Stimulated activated naive CD4-positive, alpha-beta T cell (primary cell): ENCODE results near the gene SERTM2.

Experiments used
- DNase-seq, 6 experiments: peaks; one replicate each; lab custom pipeline; 2025; lab: John Stamatoyannopoulos, UW

The SERTM2 gene

DNA sequence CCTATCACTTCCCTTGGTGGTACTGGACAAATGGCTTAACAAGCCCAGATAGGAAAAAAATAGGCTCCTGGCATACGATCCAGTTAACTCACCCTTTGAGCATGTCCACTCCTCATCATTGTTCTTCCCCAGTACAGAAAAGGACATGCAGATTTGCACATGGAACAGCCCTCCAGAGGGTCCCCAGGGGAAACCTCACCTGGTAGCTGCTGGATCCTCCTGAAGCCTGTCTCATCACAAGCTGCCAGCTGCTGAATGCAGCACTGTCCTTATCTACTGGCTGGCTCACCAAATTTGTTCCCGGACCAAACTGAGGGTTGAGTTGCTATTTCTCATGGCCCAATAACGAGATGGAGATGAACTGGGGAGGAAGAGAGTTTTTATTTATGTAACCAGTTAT, 49.4 kb downstream of the SERTM2 start:
- no peak for DNase-seq

DNA sequence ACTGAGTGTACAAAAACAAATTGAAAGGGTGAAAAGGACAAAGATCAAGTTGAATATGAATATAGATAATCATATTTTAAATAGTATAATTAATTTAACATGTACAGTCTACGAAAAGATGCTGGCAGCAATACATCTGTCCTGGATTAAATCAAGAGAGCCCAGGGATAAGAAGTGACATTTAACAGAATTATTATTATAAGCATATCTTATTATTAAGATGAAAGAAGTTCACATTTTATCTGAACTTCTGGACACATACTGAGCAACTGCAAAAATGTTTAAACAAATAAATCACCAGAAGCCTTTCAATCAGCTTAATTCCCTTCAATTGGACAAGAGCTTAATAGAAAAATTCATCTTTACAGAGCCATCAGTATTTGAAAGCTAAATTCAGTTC, 50.4 kb downstream of the SERTM2 start:
- DNase-seq: no peak

DNA sequence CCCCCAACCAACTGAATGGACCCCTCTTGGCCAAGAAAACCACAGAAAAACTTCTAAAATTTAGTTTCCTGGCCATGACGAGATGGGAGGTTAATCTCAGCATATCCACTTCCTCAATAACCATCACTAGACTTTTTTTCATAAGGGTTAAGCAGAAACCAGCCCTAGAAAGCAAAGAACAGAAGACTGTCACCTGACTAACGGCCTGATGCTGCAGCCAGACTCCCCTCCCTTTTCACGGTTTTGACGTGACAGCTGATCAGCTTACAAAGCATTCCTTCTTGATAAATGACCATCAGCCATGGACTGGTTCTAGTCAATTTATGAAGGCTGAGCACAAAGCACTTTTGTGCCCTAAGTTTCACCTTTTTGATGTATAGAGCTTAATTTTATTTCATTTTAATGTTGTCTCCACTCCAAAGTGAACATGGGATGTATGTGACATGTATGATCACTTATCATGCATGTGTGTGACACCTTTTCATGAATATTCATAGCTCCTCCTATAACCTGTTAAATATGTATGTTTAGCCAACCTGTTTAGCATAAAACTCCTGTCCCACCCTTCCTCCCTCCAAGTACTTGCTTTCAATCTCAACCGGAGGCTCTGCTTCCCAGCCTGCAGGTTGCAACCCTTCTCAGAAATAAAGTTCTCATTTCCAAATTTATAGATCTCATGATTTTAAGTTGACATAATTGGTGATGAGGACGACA, 56.3 kb downstream of the SERTM2 start:
- DNase-seq: no peak

DNA sequence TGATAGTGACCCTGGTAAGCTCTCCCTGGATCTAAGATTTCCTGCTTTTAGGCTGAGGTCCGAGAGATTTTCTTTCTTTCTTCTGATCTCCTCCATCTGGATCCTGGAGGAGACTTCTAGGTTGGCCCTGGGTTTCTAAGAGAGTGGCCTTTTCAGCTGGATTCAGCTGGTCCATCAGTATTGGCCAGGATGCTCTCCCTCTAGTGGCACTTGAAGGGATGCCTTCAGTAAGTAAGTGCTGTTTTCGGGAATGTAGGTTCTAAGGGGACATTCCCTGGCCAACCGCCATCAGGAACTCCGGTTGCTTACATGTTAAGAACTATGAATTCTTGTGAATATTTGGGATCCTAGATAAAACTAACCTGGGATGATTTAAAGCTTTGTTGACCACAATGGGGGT, 56.9 kb downstream of the SERTM2 start:
- DNase-seq: no peak

- no peak for DNase-seq
Observed at GRCh38 chrX:111568817-111569216, 57.4 kb downstream of the SERTM2 start.
